Measurements from ENCODE around the gene USP4.
"Not testable (repeated sequence)": the region's sequence is repeated elsewhere in the genome, so short reads cannot be mapped to it uniquely, and the experiment has no call there.

USP4 gene

DNA sequence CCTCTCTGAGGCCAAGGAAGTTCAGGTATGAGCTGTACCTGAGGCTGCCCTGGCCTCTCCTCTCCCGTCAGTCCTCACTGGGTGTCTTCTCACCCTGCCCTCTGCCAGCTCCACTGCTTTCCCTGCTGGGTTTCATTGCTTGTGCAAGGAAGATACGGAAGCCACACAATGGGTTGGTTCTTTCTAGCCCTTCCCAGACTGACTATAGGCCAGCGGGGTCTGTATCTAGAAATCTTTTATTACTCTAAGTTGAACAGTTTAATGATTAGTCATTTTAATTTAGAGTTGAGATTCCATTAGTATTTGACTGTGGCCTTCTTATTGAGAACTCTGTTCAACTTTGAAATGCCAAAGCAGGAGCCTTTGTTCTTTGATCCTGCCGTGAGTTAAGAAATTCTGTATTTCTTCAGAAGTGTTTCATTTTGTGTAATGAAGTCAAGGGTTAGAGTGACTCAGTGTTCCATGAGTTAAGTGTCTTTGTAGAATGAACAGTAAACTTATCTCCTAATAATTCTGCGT lies 79.0 kb downstream of the USP4 start:
- H3K9me3 ChIP-seq (ENCODE audit: control insufficient read depth, insufficient read depth, low read length): no peaks in the 10 kb centered on the region
- H3K4me1 ChIP-seq (ENCODE audit: control insufficient read depth, insufficient read depth, low read length): no peaks in the 10 kb centered on the region
- no peaks in the 10 kb centered on the region for H3K36me3 ChIP-seq (ENCODE audit: control insufficient read depth, insufficient read depth, low read length)
- H3K9ac ChIP-seq (ENCODE audit: low read depth, low read length): no peak overlapping the region
- H3K4me3 ChIP-seq (ENCODE audit: low read depth, low read length): no peak overlapping the region
- no peaks in the 10 kb centered on the region for H3K27me3 ChIP-seq (ENCODE audit: control insufficient read depth, insufficient read depth, low read length)

DNA sequence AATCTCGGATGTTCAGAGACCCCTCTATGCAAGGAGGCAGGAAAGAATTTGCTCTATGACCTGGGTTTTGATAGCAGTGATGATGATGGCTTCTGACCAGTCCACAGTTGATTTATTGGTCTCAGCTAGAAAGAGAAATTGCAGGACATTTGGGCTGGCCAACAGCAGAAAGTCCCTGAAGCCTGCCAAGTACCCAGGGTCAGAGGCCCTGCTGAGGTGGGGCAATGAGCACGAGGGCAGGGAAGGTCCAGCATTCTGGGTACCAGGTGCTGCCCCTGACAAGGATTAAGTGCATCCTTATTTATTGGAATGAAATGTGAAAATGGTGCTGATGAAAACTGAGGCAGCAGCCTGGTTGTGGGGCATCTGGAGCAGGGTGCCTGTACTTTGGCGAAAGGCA lies 82.7 kb downstream of the USP4 start:
- H3K4me1 ChIP-seq (ENCODE audit: control insufficient read depth, insufficient read depth, low read length): no peaks in the 10 kb centered on the region
- no peaks in the 10 kb centered on the region for H3K9me3 ChIP-seq (ENCODE audit: control insufficient read depth, insufficient read depth, low read length)
- no peak overlapping the region for H3K9ac ChIP-seq (ENCODE audit: low read depth, low read length)

DNA sequence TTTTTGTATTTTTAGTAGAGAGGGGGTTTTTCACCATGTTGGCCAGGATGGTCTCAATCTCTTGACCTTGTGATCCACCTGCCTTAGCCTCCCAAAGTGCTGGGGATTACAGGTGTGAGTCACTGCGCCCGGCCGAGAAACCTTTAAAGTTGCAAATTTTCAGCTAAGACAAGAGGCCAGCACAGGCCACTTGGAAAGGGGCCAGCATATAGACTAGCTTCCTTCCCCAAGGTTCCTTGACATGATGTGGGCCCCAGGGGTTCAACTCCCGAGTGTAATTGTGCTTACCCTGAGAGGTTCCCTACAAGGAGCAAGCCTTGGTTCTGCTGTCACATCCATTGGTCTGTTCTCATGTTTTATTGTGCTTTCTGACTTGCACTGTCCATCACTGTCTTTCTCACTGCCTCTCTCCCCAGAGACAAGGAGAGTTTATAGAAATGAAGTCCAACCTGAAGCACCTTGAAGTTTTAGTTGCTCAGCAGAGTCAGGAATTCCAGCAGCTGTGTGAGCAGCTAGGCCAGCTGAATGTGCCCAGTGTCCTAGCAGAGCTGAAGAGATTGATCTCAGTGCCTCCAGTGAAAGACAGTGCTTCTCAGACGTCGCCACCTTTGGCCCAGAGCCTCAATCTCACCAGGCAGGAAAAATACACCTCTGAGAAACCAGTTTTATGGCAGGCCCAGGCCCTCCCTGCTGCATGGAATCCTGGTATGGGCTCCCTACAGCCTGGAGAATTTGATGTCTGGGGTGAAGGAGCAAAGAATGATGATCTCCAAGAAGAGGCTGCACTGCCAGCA lies 83.9 kb downstream of the USP4 start:
- H3K9ac ChIP-seq (ENCODE audit: low read depth, low read length): no peak overlapping the region
- no peaks in the 10 kb centered on the region for H3K4me1 ChIP-seq (ENCODE audit: control insufficient read depth, insufficient read depth, low read length)
- H3K27me3 ChIP-seq (ENCODE audit: control insufficient read depth, insufficient read depth, low read length): no peaks in the 10 kb centered on the region
- no peak overlapping the region for H3K4me3 ChIP-seq (ENCODE audit: low read depth, low read length)
- no peaks in the 10 kb centered on the region for H3K9me3 ChIP-seq (ENCODE audit: control insufficient read depth, insufficient read depth, low read length)
- H3K36me3 ChIP-seq (ENCODE audit: control insufficient read depth, insufficient read depth, low read length): no peaks in the 10 kb centered on the region

More for the DNA sequence above, 82.7 kb downstream of the USP4 start:
- no peaks in the 10 kb centered on the region for H3K27me3 ChIP-seq (ENCODE audit: control insufficient read depth, insufficient read depth, low read length)
- no peaks in the 10 kb centered on the region for H3K36me3 ChIP-seq (ENCODE audit: control insufficient read depth, insufficient read depth, low read length)
- H3K4me3 ChIP-seq (ENCODE audit: low read depth, low read length): no peak overlapping the region

DNA sequence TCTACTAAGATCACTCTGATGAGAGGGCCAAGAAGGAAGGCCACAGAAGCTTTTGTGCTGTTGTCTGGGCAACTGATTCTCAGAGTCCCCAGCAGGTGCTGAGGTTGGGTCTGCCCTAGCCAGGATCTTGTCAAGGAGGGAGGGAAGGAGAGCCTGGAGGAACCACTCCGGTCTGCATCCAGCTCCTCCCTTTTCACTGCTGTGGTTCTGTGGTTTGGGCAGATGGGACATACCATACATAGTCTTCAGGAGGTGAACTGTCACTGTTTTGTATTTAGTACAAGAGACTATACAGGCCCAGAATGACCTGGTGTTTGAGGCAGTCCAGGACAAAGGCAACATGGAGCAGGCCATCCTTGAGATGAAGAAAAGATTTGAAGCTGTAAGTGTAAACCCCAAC lies 84.7 kb downstream of the USP4 start:
- no peak overlapping the region for H3K9ac ChIP-seq (ENCODE audit: low read depth, low read length)
- H3K27me3 ChIP-seq (ENCODE audit: control insufficient read depth, insufficient read depth, low read length): no peaks in the 10 kb centered on the region
- H3K4me1 ChIP-seq (ENCODE audit: control insufficient read depth, insufficient read depth, low read length): no peaks in the 10 kb centered on the region
- no peaks in the 10 kb centered on the region for H3K9me3 ChIP-seq (ENCODE audit: control insufficient read depth, insufficient read depth, low read length)
- H3K36me3 ChIP-seq (ENCODE audit: control insufficient read depth, insufficient read depth, low read length): no peaks in the 10 kb centered on the region
- H3K4me3 ChIP-seq (ENCODE audit: low read depth, low read length): no peak overlapping the region

DNA sequence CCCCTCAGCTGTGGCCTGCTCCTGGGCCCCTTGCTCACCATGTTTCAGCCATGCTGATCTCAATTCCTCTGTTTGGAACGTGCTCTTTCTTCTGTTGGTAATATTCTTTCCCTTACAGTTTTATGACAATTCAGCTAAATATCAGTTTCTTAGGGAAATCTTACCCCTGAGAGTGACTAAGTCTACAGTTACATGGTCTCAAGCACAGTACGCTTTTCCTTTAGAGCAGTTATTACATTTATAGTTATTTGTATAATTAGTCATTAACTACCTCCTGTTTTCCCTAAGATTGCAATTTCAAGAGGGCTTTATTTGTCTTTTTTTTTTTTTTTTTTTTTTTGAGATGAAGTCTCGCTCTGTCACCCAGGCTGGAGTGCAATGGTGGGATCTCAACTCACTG lies 86.3 kb downstream of the USP4 start:
- H3K9me3 ChIP-seq (ENCODE audit: control insufficient read depth, insufficient read depth, low read length): no peaks in the 10 kb centered on the region
- H3K27me3 ChIP-seq (ENCODE audit: control insufficient read depth, insufficient read depth, low read length): no peaks in the 10 kb centered on the region
- H3K4me3 ChIP-seq (ENCODE audit: low read depth, low read length): no peak overlapping the region
- no peaks in the 10 kb centered on the region for H3K36me3 ChIP-seq (ENCODE audit: control insufficient read depth, insufficient read depth, low read length)
- H3K9ac ChIP-seq (ENCODE audit: low read depth, low read length): no peak overlapping the region
- H3K4me1 ChIP-seq (ENCODE audit: control insufficient read depth, insufficient read depth, low read length): no peaks in the 10 kb centered on the region

DNA sequence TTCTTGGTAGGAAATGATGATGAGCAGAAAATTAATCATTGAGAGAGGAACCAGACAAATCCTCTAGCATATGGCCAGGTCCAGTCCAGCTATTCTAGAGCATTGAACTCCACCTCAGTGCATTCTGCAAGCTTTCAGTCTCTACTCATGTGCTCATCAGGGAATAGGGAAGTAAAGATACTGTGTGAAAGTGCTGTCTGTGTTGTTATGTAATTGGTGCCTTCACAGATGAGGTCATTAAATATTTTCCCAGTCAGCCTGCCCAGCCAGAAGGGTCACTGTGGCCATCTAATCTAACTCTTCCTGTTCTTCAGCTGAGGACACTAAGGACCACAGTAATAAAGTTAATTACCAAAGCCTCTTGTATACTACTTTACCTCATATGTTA lies 91.0 kb downstream of the USP4 start:
- Histone ChIP-seq H3K9ac (ENCODE audit: low read depth, low read length) (no peak overlapping the region), H3K4me3 (ENCODE audit: low read depth, low read length) (no peak overlapping the region), H3K4me1 (ENCODE audit: control insufficient read depth, insufficient read depth, low read length) (no peaks in the 10 kb centered on the region), H3K9me3 (ENCODE audit: control insufficient read depth, insufficient read depth, low read length) (no peaks in the 10 kb centered on the region), H3K27me3 (ENCODE audit: control insufficient read depth, insufficient read depth, low read length) (no peaks in the 10 kb centered on the region), H3K36me3 (ENCODE audit: control insufficient read depth, insufficient read depth, low read length) (no peaks in the 10 kb centered on the region)

DNA sequence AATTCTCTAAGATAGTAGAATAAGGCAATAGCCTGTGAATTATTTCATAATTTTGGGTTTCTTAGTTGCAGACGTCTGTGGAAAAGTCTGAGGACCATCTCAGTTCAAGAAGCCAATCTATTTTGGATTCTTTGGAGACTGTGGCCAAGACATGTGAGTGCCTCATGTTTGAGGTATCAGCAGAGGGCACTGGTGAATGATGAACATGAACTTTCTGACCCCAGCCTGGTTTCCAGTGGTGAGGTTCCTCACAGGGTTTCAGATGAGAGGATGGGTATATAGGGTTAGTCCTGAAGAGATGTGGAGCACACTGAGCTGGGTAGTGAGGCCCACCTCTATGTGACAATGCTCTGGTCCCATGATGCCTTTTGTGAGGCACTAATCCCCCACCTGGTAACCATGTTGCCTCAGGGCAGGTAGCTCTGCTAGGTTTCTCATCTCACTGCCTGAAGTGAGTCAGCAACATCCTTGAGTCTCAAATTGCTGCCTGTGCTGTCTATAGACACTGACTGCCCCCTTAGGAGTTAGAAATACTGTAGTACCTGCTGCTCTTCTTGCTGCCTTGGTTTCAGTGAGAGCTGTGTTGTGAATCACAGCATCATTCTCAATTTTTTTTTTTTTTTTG lies 95.2 kb downstream of the USP4 start:
- no peaks in the 10 kb centered on the region for H3K4me1 ChIP-seq (ENCODE audit: control insufficient read depth, insufficient read depth, low read length)
- H3K36me3 ChIP-seq (ENCODE audit: control insufficient read depth, insufficient read depth, low read length): no peaks in the 10 kb centered on the region
- no peak overlapping the region for H3K4me3 ChIP-seq (ENCODE audit: low read depth, low read length)
- no peak overlapping the region for H3K9ac ChIP-seq (ENCODE audit: low read depth, low read length)
- H3K9me3 ChIP-seq (ENCODE audit: control insufficient read depth, insufficient read depth, low read length): no peaks in the 10 kb centered on the region
- no peaks in the 10 kb centered on the region for H3K27me3 ChIP-seq (ENCODE audit: control insufficient read depth, insufficient read depth, low read length)

DNA sequence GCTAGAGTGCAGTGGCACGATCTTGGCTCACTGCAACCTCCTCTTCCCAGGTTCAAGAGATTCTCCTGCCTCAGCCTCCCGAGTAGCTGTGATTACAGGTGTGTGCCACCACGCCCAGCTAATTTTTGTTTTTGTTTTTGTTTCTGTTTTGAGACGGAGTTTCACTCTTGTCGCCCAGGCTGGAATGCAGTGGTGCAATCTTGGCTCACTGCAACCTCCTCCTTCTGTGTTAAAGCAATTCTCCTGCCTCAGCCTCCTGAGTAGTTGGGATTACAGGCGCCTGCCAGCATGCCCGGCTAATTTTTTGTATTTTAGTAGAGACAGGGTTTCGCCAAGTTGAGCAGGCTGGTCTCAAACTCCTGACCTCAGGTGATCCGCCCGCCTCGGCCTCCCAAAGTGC lies 99.8 kb downstream of the USP4 start:
- not testable (repeated sequence) for H3K4me1 ChIP-seq (ENCODE audit: control insufficient read depth, insufficient read depth, low read length); H3K4me3 ChIP-seq (ENCODE audit: low read depth, low read length); H3K9ac ChIP-seq (ENCODE audit: low read depth, low read length); H3K9me3 ChIP-seq (ENCODE audit: control insufficient read depth, insufficient read depth, low read length); H3K36me3 ChIP-seq (ENCODE audit: control insufficient read depth, insufficient read depth, low read length); H3K27me3 ChIP-seq (ENCODE audit: control insufficient read depth, insufficient read depth, low read length)

DNA sequence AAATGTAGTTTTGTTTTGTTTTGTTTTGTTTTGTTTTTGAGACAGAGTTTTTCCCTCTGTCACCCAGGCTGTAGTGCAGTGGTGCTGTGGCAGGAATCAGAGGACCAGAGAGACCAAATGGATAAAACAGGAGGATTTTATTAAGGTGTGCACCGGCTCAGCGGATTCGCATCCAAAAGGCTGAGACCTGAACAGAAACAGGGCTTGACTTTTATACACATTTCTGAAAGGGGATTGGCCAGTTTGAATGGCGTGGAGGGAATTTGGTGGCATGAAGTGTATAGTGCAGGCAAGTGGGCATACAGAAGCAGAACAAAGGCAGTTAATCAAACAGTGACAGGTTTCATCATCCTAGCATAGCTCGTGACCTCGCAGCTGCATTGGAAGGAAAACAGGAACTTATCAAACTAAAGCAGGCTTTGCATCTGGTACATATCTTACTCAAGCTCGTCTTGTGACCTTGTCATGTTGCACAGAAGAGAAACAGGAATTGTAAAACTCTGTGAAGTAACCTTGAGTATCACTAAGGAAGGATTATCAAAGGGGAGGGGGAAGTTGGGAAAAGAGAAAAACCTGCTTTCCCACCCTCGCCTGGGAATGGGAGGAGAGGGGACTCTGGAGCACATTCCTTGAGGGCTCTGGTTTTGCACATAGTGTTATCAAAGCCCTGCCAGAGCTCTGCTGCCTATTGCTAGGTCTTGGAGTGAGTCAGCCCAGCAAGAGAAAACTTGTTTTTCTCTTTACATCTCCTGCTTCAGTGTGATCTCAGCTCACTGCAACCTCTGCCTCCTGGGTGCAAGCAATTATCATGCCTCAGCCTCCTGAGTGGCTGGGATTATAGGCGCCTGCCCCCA lies 101.4 kb downstream of the USP4 start:
- Histone ChIP-seq H3K27me3 (ENCODE audit: control insufficient read depth, insufficient read depth, low read length) (no peaks in the 10 kb centered on the region), H3K36me3 (ENCODE audit: control insufficient read depth, insufficient read depth, low read length) (no peaks in the 10 kb centered on the region), H3K9me3 (ENCODE audit: control insufficient read depth, insufficient read depth, low read length) (no peaks in the 10 kb centered on the region), H3K9ac (ENCODE audit: low read depth, low read length) (no peak overlapping the region), H3K4me1 (ENCODE audit: control insufficient read depth, insufficient read depth, low read length) (no peaks in the 10 kb centered on the region), H3K4me3 (ENCODE audit: low read depth, low read length) (no peak overlapping the region)

DNA sequence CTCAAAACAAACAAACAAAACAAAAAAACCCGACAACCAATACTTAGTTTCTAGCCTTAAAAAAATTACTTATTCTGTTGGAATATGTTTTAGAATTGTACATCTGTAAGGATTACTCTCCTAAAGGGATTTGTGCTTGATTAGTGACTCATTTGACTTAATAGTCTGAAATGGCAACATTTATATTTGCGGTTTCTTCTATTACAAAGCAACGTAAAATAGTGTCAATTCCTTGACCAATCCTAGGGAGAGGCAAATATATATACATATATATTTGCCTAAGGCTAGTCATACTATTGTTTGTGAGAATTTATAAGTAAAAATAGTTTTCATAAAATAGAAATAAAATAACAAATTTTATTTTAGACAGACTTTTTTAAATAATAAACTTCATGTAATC lies 102.5 kb downstream of the USP4 start:
- no peaks in the 10 kb centered on the region for H3K9me3 ChIP-seq (ENCODE audit: control insufficient read depth, insufficient read depth, low read length)
- H3K36me3 ChIP-seq (ENCODE audit: control insufficient read depth, insufficient read depth, low read length): no peaks in the 10 kb centered on the region
- no peak overlapping the region for H3K4me3 ChIP-seq (ENCODE audit: low read depth, low read length)
- no peaks in the 10 kb centered on the region for H3K27me3 ChIP-seq (ENCODE audit: control insufficient read depth, insufficient read depth, low read length)
- no peaks in the 10 kb centered on the region for H3K4me1 ChIP-seq (ENCODE audit: control insufficient read depth, insufficient read depth, low read length)
- no peak overlapping the region for H3K9ac ChIP-seq (ENCODE audit: low read depth, low read length)

DNA sequence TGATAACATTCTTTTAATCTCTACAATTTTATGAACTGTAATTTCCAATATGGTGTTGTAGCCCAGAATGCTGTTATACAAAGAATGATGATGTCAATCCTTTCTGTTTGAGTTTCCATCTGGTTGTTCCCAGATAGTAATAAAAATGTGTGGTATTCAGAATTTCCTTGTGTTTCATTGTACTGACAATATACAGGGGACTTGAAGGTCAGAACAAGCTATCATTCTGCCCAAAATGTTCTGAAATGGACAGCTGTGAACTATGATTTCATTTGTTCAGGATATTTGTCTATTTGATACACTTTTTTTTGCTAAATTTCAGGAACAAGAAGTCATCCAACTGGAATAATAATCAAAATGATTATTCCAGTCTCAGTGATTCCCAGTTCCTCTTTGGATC lies 103.6 kb downstream of the USP4 start:
- H3K4me3 ChIP-seq (ENCODE audit: low read depth, low read length): no peak overlapping the region
- no peaks in the 10 kb centered on the region for H3K36me3 ChIP-seq (ENCODE audit: control insufficient read depth, insufficient read depth, low read length)
- H3K9ac ChIP-seq (ENCODE audit: low read depth, low read length): no peak overlapping the region
- H3K9me3 ChIP-seq (ENCODE audit: control insufficient read depth, insufficient read depth, low read length): no peaks in the 10 kb centered on the region
- no peaks in the 10 kb centered on the region for H3K27me3 ChIP-seq (ENCODE audit: control insufficient read depth, insufficient read depth, low read length)
- H3K4me1 ChIP-seq (ENCODE audit: control insufficient read depth, insufficient read depth, low read length): no peaks in the 10 kb centered on the region
